ENCODE measurements around the gene PLD6. TPM values are rescaled to one million over a fixed set of nuclear protein-coding genes. Genes with fewer than 3 reads are reported as not detected.

The PLD6 gene
- total RNA-seq, 4 donors from 2014 or later: 1.9 to 5.1 (median 2.7) TPM

DNA sequence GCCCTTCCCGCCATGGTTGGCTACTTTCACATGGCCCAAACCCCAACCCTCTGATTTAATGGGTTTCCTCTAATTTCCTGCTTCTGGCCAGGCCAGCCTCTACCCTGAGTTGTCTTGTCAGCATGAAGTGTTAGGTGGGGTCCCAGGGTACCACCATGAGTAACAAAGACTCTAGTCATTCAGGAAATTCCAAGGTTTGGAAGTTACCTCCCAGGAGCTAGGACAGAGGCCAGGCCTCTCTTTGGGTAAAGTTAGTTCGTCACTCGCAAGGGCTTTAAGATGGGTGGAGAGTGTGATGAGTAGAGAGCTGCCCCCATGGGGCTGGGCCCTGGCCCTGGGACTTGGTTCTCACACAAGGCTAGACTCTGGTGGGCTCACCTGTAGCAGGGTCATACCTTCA, 54.6 kb downstream of the PLD6 start:
- Histone ChIP-seq H3K27me3 (no peaks in the 10 kb centered on the region), H3K4me1 (peaks cover 54 to 66% of the 10 kb centered on the region in 2 donors), H3K27ac (peak overlapping the region; percentile 89 to 95 (median 92)), H3K36me3 (peaks cover 0 to 47% of the 10 kb centered on the region in 2 donors), H3K4me3 (no peak overlapping the region), H3K9me3 (no peaks in the 10 kb centered on the region)
- TF ChIP-seq, protein P1, sequence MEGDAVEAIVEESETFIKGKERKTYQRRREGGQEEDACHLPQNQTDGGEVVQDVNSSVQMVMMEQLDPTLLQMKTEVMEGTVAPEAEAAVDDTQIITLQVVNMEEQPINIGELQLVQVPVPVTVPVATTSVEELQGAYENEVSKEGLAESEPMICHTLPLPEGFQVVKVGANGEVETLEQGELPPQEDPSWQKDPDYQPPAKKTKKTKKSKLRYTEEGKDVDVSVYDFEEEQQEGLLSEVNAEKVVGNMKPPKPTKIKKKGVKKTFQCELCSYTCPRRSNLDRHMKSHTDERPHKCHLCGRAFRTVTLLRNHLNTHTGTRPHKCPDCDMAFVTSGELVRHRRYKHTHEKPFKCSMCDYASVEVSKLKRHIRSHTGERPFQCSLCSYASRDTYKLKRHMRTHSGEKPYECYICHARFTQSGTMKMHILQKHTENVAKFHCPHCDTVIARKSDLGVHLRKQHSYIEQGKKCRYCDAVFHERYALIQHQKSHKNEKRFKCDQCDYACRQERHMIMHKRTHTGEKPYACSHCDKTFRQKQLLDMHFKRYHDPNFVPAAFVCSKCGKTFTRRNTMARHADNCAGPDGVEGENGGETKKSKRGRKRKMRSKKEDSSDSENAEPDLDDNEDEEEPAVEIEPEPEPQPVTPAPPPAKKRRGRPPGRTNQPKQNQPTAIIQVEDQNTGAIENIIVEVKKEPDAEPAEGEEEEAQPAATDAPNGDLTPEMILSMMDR (IDR thresholded peaks at IDR 0.05 in 4 of 5, conservative IDR thresholded peaks at IDR 0.05 in 1 of 5): no peak
- TF ChIP-seq POLR2A (IDR thresholded peaks at IDR 0.05): no peak
- ATAC-seq (peak; percentile 1 to 12), DNase-seq (no peak)
- in situ Hi-C loops (cut with MboI; ENCODE audit: low sequenced_read_pairs in 4 of 4) (loop anchor here in 1 of 4 donors (10.0 kb wide), 1 partner anchor 157 kb away; no protein-coding TSS in a partner anchor), intact Hi-C loops (cut with DNase I; ENCODE audit: low total_unique reads) (loop anchor here (5.0 kb wide), 1 partner anchor 131 kb away; the partner anchor contains the start of gene COPS3)

DNA sequence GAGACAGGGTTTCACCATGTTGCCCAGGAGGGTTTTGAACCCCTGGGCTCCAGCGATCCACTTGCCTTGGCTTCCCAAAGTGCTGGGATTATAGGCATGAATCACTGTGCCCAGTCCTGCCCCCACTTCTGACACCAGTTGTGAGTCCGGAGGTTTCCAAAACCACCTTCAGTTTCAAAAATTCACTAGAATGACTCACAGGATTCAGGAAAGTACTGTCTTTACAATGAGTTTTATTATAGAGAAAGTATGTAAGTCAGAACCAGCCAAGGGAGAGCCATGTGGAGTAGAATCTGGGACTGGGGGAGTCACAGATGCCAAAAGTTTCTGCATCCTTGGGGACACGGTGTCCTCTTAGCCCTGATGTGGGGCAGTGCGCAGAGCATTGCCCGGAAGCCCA, 55.1 kb downstream of the PLD6 start:
- H3K27me3 ChIP-seq: no peaks in the 10 kb centered on the region
- H3K4me3 ChIP-seq: no peak overlapping the region
- H3K4me1 ChIP-seq: peaks cover 52 to 65% of the 10 kb centered on the region in 2 donors
- intact Hi-C loops (cut with DNase I; ENCODE audit: low total_unique reads): loop anchor here (5.0 kb wide), 1 partner anchor 131 kb away; the partner anchor contains the start of gene COPS3
- TF ChIP-seq POLR2A (IDR thresholded peaks at IDR 0.05): no peak
- TF ChIP-seq, protein P1 (IDR thresholded peaks at IDR 0.05 in 4 of 5, conservative IDR thresholded peaks at IDR 0.05 in 1 of 5): no peak
- in situ Hi-C loops (cut with MboI; ENCODE audit: low sequenced_read_pairs in 4 of 4): loop anchor here in 1 of 4 donors (10.0 kb wide), 1 partner anchor 156 kb away; no protein-coding TSS in a partner anchor
- peaks cover 0 to 49% of the 10 kb centered on the region in 2 donors for H3K36me3 ChIP-seq
- DNase-seq: no peak
- H3K9me3 ChIP-seq: no peaks in the 10 kb centered on the region
- ATAC-seq: peak in 1 of 2 donors; percentile 4
- H3K27ac ChIP-seq: peak overlapping the region; percentile 89 to 95 (median 92)

Other genes with a start within 250 kb of the PLD6 start
- gene TNFRSF13B, start 234.2 kb downstream of the PLD6 start, total RNA-seq: not detected
- gene MPRIP, start 163.9 kb downstream of the PLD6 start, total RNA-seq: 100 to 1,000 TPM in 3 of 4 donors, 10 to 100 TPM in 1; 71.1 to 127 (median 124) TPM
- 10 to 100 TPM; 31.7 to 62.0 (median 39.2) TPM for gene FLCN, start 30.8 kb upstream of the PLD6 start, total RNA-seq
- gene COPS3, start 74.9 kb upstream of the PLD6 start, total RNA-seq: 100 to 1,000 TPM; 145 to 249 (median 175) TPM
- gene NT5M, start 97.0 kb upstream of the PLD6 start, total RNA-seq: 10 to 100 TPM in 2 of 4 donors, 1 to 10 TPM in 2; 3.7 to 15.7 (median 8.0) TPM